Measurements from ENCODE around the gene RYR2. TPM values are rescaled to one million over a fixed set of nuclear protein-coding genes. Genes with fewer than 3 reads are reported as not detected.

RYR2 gene
- total and polyA plus RNA-seq, 2 donors (not counting 1 experiment from before 2014, with no cell fraction given) = not detected

GRCh38 chr1:237565236-237565635, 523.3 kb downstream of the RYR2 start:
- no peaks in the 10 kb centered on the region for H3K27me3 Mint-ChIP-seq
- no peaks in the 10 kb centered on the region for H3K9me3 ChIP-seq (ENCODE audit: control extremely low read depth in 1 of 3, control insufficient read depth in 2 of 3, insufficient read depth in 1 of 3, low read length in 2 of 3)
- no peaks in the 10 kb centered on the region for H3K9me3 Mint-ChIP-seq (ENCODE audit: insufficient read depth)
- WGBS (ENCODE audit: insufficient coverage) = 60% methylated on average over 2 of the region's 7 CpGs
- no peak overlapping the region for H3K9ac ChIP-seq (ENCODE audit: low read length)
- DNase-seq = no peak
- no peak overlapping the region for H3K4me3 Mint-ChIP-seq
- H3K27ac ChIP-seq (ENCODE audit: low read length in 2 of 2) = no peak overlapping the region
- intact Hi-C loops (cut with micrococcal nuclease) = no loop called here
- POLR2A ChIA-PET = no interaction called here
- no peaks in the 10 kb centered on the region for H3K79me2 ChIP-seq (ENCODE audit: control insufficient read depth, insufficient read depth, low read length)
- H3K4me2 ChIP-seq (replicated peaks; ENCODE audit: low read depth, low read length, poor library complexity, severe bottlenecking) = no peak overlapping the region
- no peaks in the 10 kb centered on the region for H3K36me3 ChIP-seq (replicated peaks in 1 of 2; ENCODE audit: control extremely low read depth in 1 of 2, control insufficient read depth in 1 of 2, extremely low read depth in 1 of 2, insufficient read depth in 2 of 2, low read length in 1 of 2)
- H3K27me3 ChIP-seq (replicated peaks in 1 of 4; ENCODE audit: control extremely low read depth in 1 of 4, control insufficient read depth in 3 of 4, insufficient read depth in 4 of 4, low read length in 3 of 4) = no peaks in the 10 kb centered on the region
- no peak overlapping the region for H3K4me3 ChIP-seq (ENCODE audit: control extremely low read depth in 1 of 5, extremely low read depth in 1 of 5, insufficient read depth in 1 of 5, low read depth in 2 of 5, low read length in 4 of 5)
- TF ChIP-seq CTCF (IDR thresholded peaks at IDR 0.05) = no peak
- CTCF ChIA-PET = interaction anchor here (1.3 to 1.5 kb wide), 2 partner anchors 11 to 806 kb away, joined by 3 to 4 read pairs; no protein-coding TSS in a partner anchor
- H3K4me1 ChIP-seq (ENCODE audit: control insufficient read depth in 2 of 2, insufficient read depth in 2 of 2, low read length in 2 of 2) = no peaks in the 10 kb centered on the region
- no peaks in the 10 kb centered on the region for H4K20me1 ChIP-seq (ENCODE audit: control insufficient read depth, insufficient read depth, low read length, poor library complexity, severe bottlenecking)
- ATAC-seq (ENCODE audit: low read depth) = no peak
- H2AFZ ChIP-seq (ENCODE audit: insufficient read depth, low read depth, low read length, poor library complexity, severe bottlenecking) = no peak overlapping the region
- H3K27ac Mint-ChIP-seq = no peak overlapping the region
- H3K4me1 Mint-ChIP-seq = no peaks in the 10 kb centered on the region

- DNase-seq = no peak
- H3K36me3 ChIP-seq (replicated peaks in 1 of 2; ENCODE audit: control extremely low read depth in 1 of 2, control insufficient read depth in 1 of 2, extremely low read depth in 1 of 2, insufficient read depth in 2 of 2, low read length in 1 of 2) = no peaks in the 10 kb centered on the region
- ChIA-PET CTCF (no interaction called here), POLR2A (no interaction called here)
- no peaks in the 10 kb centered on the region for H3K79me2 ChIP-seq (ENCODE audit: control insufficient read depth, insufficient read depth, low read length)
- no peak overlapping the region for H3K9ac ChIP-seq (ENCODE audit: low read length)
- no peaks in the 10 kb centered on the region for H4K20me1 ChIP-seq (ENCODE audit: control insufficient read depth, insufficient read depth, low read length, poor library complexity, severe bottlenecking)
- H3K27ac Mint-ChIP-seq = no peak overlapping the region
- H3K4me3 Mint-ChIP-seq = no peak overlapping the region
- no peaks in the 10 kb centered on the region for H3K9me3 Mint-ChIP-seq (ENCODE audit: insufficient read depth)
- ATAC-seq (ENCODE audit: low read depth) = no peak
- no peaks in the 10 kb centered on the region for H3K4me1 ChIP-seq (ENCODE audit: control insufficient read depth in 2 of 2, insufficient read depth in 2 of 2, low read length in 2 of 2)
- no peaks in the 10 kb centered on the region for H3K27me3 ChIP-seq (replicated peaks in 1 of 4; ENCODE audit: control extremely low read depth in 1 of 4, control insufficient read depth in 3 of 4, insufficient read depth in 4 of 4, low read length in 3 of 4)
- H3K27ac ChIP-seq (ENCODE audit: low read length in 2 of 2) = no peak overlapping the region
- TF ChIP-seq EZH2 (IDR thresholded peaks at IDR 0.05; ENCODE audit: borderline replicate concordance, insufficient read depth, low read depth, low read length, poor library complexity, severe bottlenecking) = no peak
- no peak for TF ChIP-seq CTCF (IDR thresholded peaks at IDR 0.05)
- no peak overlapping the region for H2AFZ ChIP-seq (ENCODE audit: insufficient read depth, low read depth, low read length, poor library complexity, severe bottlenecking)
- no peaks in the 10 kb centered on the region for H3K9me3 ChIP-seq (ENCODE audit: control extremely low read depth in 1 of 3, control insufficient read depth in 2 of 3, insufficient read depth in 1 of 3, low read length in 2 of 3)
- no peak overlapping the region for H3K4me3 ChIP-seq (ENCODE audit: control extremely low read depth in 1 of 5, extremely low read depth in 1 of 5, insufficient read depth in 1 of 5, low read depth in 2 of 5, low read length in 4 of 5)
- no peaks in the 10 kb centered on the region for H3K4me1 Mint-ChIP-seq
- WGBS (ENCODE audit: insufficient coverage) = 90% methylated on average over 12 of the region's 14 CpGs
- intact Hi-C loops (cut with micrococcal nuclease) = no loop called here
- no peaks in the 10 kb centered on the region for H3K27me3 Mint-ChIP-seq
- no peak overlapping the region for H3K4me2 ChIP-seq (replicated peaks; ENCODE audit: low read depth, low read length, poor library complexity, severe bottlenecking)
These were observed 524.6 kb downstream of the RYR2 start for GRCh38 chr1:237566581-237566980.
